T-helper 1 cell treated with Interleukin-12 subunit alpha and Interleukin-12 subunit beta and Interleukin-4 antibody, amounts not matched to agents 30 μg/mL and 1 μg/mL, for 36 hours (primary cell): ENCODE data around the gene NR6A1.

Source experiments
- H3K27ac Mint-ChIP-seq: one replicate; pipeline ENCODE4 v1.8.0; 2021; ENCODE audit warnings: mild to moderate bottlenecking, mixed read lengths
- H3K27me3 Mint-ChIP-seq: one replicate; pipeline ENCODE4 v1.8.0; 2021; ENCODE audit warnings: low read depth, mixed read lengths
- H3K36me3 Mint-ChIP-seq: one replicate; pipeline ENCODE4 v1.8.0; 2021; ENCODE audit warnings: low read depth, mixed read lengths
- H3K4me1 Mint-ChIP-seq: one replicate; pipeline ENCODE4 v1.8.0; 2021; ENCODE audit warnings: low read depth, mixed read lengths
- H3K4me3 Mint-ChIP-seq: one replicate; pipeline ENCODE4 v1.8.0; 2021; ENCODE audit warnings: mild to moderate bottlenecking, moderate library complexity, mixed read lengths
- H3K9me3 Mint-ChIP-seq: one replicate; pipeline ENCODE4 v1.8.0; 2021; ENCODE audit warnings: mixed read lengths

The NR6A1 gene

GRCh38 chr9:124491049-124491975 lies 279.8 kb downstream of the NR6A1 start:
- H3K27me3 Mint-ChIP-seq: peaks cover 4% of the 10 kb centered on the region
- no peaks in the 10 kb centered on the region for H3K36me3 Mint-ChIP-seq
- no peak overlapping the region for H3K27ac Mint-ChIP-seq
- H3K9me3 Mint-ChIP-seq: no peaks in the 10 kb centered on the region
- H3K4me3 Mint-ChIP-seq: no peak overlapping the region
- peaks cover 4% of the 10 kb centered on the region for H3K4me1 Mint-ChIP-seq

- no peaks in the 10 kb centered on the region for H3K9me3 Mint-ChIP-seq
- H3K4me1 Mint-ChIP-seq: no peaks in the 10 kb centered on the region
- no peak overlapping the region for H3K4me3 Mint-ChIP-seq
- H3K36me3 Mint-ChIP-seq: no peaks in the 10 kb centered on the region
- no peak overlapping the region for H3K27ac Mint-ChIP-seq
- H3K27me3 Mint-ChIP-seq: no peaks in the 10 kb centered on the region
Measured at GRCh38 chr9:124490004-124490403, 281.1 kb downstream of the NR6A1 start.

GRCh38 chr9:124489222-124489621 lies 281.9 kb downstream of the NR6A1 start:
- Mint-ChIP-seq H3K27ac (no peak overlapping the region), H3K27me3 (no peaks in the 10 kb centered on the region), H3K4me3 (no peak overlapping the region), H3K4me1 (no peaks in the 10 kb centered on the region), H3K36me3 (no peaks in the 10 kb centered on the region), H3K9me3 (no peaks in the 10 kb centered on the region)

- Mint-ChIP-seq H3K36me3 (no peaks in the 10 kb centered on the region), H3K9me3 (no peaks in the 10 kb centered on the region), H3K27ac (no peak overlapping the region), H3K4me1 (no peaks in the 10 kb centered on the region), H3K27me3 (no peaks in the 10 kb centered on the region), H3K4me3 (no peak overlapping the region)
Measured at GRCh38 chr9:124488641-124489210, 282.4 kb downstream of the NR6A1 start.

- Mint-ChIP-seq H3K4me1 (no peaks in the 10 kb centered on the region), H3K4me3 (no peak overlapping the region), H3K27ac (no peak overlapping the region), H3K36me3 (no peaks in the 10 kb centered on the region), H3K9me3 (no peaks in the 10 kb centered on the region), H3K27me3 (no peaks in the 10 kb centered on the region)
Measured at GRCh38 chr9:124487260-124488182, 283.6 kb downstream of the NR6A1 start.

- H3K27ac Mint-ChIP-seq: no peak overlapping the region
- no peaks in the 10 kb centered on the region for H3K9me3 Mint-ChIP-seq
- no peaks in the 10 kb centered on the region for H3K36me3 Mint-ChIP-seq
- H3K4me3 Mint-ChIP-seq: no peak overlapping the region
- no peaks in the 10 kb centered on the region for H3K4me1 Mint-ChIP-seq
- no peaks in the 10 kb centered on the region for H3K27me3 Mint-ChIP-seq
Measured at GRCh38 chr9:124486778-124487259, 284.3 kb downstream of the NR6A1 start.

GRCh38 chr9:124485936-124486335 lies 285.2 kb downstream of the NR6A1 start:
- H3K4me3 Mint-ChIP-seq: no peak overlapping the region
- H3K36me3 Mint-ChIP-seq: no peaks in the 10 kb centered on the region
- no peaks in the 10 kb centered on the region for H3K4me1 Mint-ChIP-seq
- H3K9me3 Mint-ChIP-seq: no peaks in the 10 kb centered on the region
- no peaks in the 10 kb centered on the region for H3K27me3 Mint-ChIP-seq
- no peak overlapping the region for H3K27ac Mint-ChIP-seq

- Mint-ChIP-seq H3K36me3 (no peaks in the 10 kb centered on the region), H3K27ac (no peak overlapping the region), H3K27me3 (no peaks in the 10 kb centered on the region), H3K4me3 (no peak overlapping the region), H3K4me1 (no peaks in the 10 kb centered on the region), H3K9me3 (no peaks in the 10 kb centered on the region)
Measured at GRCh38 chr9:124485201-124485600, 285.9 kb downstream of the NR6A1 start.

GRCh38 chr9:124483481-124483880 lies 287.6 kb downstream of the NR6A1 start:
- H3K36me3 Mint-ChIP-seq: no peaks in the 10 kb centered on the region
- H3K9me3 Mint-ChIP-seq: no peaks in the 10 kb centered on the region
- no peak overlapping the region for H3K4me3 Mint-ChIP-seq
- H3K4me1 Mint-ChIP-seq: no peaks in the 10 kb centered on the region
- no peak overlapping the region for H3K27ac Mint-ChIP-seq
- H3K27me3 Mint-ChIP-seq: peaks cover 9% of the 10 kb centered on the region

GRCh38 chr9:124482431-124483031 lies 288.6 kb downstream of the NR6A1 start:
- peaks cover 15% of the 10 kb centered on the region for H3K27me3 Mint-ChIP-seq
- no peaks in the 10 kb centered on the region for H3K9me3 Mint-ChIP-seq
- no peaks in the 10 kb centered on the region for H3K36me3 Mint-ChIP-seq
- H3K4me1 Mint-ChIP-seq: no peaks in the 10 kb centered on the region
- no peak overlapping the region for H3K4me3 Mint-ChIP-seq
- no peak overlapping the region for H3K27ac Mint-ChIP-seq

- no peaks in the 10 kb centered on the region for H3K4me1 Mint-ChIP-seq
- H3K27ac Mint-ChIP-seq: no peak overlapping the region
- H3K9me3 Mint-ChIP-seq: no peaks in the 10 kb centered on the region
- H3K36me3 Mint-ChIP-seq: no peaks in the 10 kb centered on the region
- no peak overlapping the region for H3K4me3 Mint-ChIP-seq
- peaks cover 15% of the 10 kb centered on the region for H3K27me3 Mint-ChIP-seq
Measured at GRCh38 chr9:124481115-124481514, 290.0 kb downstream of the NR6A1 start.

- Mint-ChIP-seq H3K27ac (no peak overlapping the region), H3K4me3 (no peak overlapping the region), H3K27me3 (peaks cover 15% of the 10 kb centered on the region)
Measured at GRCh38 chr9:124480621-124480981, 290.5 kb downstream of the NR6A1 start.

GRCh38 chr9:124479947-124480620 lies 291.0 kb downstream of the NR6A1 start:
- no peak overlapping the region for H3K27ac Mint-ChIP-seq
- H3K9me3 Mint-ChIP-seq: no peaks in the 10 kb centered on the region
- peaks cover 15% of the 10 kb centered on the region for H3K27me3 Mint-ChIP-seq
- H3K4me1 Mint-ChIP-seq: no peaks in the 10 kb centered on the region
- no peak overlapping the region for H3K4me3 Mint-ChIP-seq
- H3K36me3 Mint-ChIP-seq: no peaks in the 10 kb centered on the region

More at GRCh38 chr9:124480621-124480981, 290.5 kb downstream of the NR6A1 start:
- Mint-ChIP-seq H3K4me1 (no peaks in the 10 kb centered on the region), H3K9me3 (no peaks in the 10 kb centered on the region), H3K36me3 (no peaks in the 10 kb centered on the region)

- H3K27me3 Mint-ChIP-seq: peaks cover 15% of the 10 kb centered on the region
- H3K27ac Mint-ChIP-seq: no peak overlapping the region
- H3K4me3 Mint-ChIP-seq: no peak overlapping the region
- H3K9me3 Mint-ChIP-seq: no peaks in the 10 kb centered on the region
- no peaks in the 10 kb centered on the region for H3K36me3 Mint-ChIP-seq
- no peaks in the 10 kb centered on the region for H3K4me1 Mint-ChIP-seq
Measured at GRCh38 chr9:124479371-124479770, 291.7 kb downstream of the NR6A1 start.
